ENCODE data around the gene ACOX3.

The ACOX3 gene

GRCh38 chr4:8467016-8467415, 26.5 kb upstream of the ACOX3 start:
- no peak for DNase-seq (ENCODE audit: low read depth in 3 of 3)

DNA sequence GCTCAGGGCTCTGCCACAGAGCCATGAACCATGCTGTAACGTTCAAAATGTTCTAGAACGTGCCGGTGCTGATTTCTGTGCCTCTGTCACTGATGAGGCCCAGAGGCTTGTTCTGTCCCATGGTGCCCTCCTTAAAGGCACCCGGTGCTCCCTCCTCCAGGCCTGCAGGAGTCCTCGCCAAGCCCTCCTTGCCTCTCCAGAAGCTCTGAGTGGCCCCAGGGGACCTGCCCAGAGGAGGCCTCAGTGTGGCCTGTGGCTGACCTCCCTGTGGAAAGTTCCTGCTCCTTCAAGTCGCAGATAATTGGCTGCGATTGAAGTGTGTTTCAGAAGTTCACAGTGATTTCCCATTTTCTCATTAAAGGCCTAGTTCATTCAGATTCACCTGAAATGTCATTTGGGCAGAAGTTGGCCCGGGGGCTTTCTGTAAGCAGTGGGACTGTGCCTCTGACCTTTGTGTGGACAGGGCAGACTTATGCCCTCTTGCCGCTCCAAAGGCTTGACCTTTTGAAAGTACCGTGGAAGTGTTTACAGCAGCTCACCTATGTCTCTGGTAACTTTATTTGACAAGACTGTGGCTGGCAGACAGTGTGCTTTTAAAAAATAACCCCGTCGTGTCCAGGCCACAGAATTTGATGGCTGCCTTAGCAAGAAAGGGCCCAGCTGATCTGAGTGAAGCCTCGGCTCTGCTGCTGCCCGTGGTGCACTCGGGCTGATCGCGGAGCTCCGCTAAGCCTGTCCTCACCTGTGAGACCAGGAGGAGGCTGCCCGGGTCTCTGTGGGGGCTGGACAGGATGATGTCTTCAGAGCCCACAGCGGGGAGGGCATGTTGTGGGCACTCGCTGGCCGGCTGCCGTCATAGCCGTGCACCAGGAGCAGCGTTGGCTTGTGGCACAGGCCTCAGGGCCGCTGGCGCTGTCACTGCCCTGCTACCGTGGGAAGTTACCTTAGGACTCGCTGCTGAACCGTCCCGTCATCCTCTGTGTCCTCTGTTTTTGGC, 25.4 kb upstream of the ACOX3 start:
- no peak for DNase-seq (ENCODE audit: low read depth in 3 of 3)

DNA sequence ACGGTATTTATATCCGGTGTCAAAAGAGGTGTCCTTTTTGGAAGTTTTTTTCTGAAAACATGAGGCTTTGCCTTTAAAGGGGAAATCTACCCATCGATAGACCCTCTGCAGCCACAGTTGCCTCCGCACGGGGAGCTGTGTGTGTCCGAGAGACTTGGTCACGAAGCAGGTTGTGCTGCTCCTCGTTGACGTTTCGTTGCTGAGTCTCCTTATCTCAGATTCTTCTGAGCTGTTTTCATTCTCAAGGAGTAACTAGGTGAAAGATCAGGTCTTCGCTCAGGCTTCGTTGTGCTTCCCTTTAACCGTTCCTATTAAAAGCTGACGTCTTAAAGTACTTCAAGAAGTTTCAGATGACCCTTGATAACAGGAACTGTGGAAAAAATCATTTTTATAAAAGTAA, 23.9 kb upstream of the ACOX3 start:
- no peak for DNase-seq (ENCODE audit: low read depth in 3 of 3)

DNA sequence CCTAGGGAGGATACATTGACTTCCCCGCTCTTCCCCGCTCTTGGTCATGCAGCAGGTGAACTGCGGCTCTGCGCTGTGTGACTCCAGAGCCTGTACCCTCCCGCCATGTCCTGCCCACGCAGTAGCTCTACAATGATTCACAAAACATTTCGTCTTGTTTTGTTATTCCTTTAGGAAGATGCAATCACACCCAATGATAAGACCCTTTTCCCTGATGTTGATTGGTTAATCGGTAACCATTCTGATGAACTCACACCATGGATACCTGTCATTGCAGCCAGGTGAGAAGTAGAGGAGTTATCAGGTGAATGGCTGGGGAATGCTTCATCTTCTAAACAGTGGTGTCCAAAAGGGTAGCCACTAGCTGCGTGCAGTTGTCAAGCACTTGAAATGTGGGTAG, 23.3 kb upstream of the ACOX3 start:
- no peak for DNase-seq (ENCODE audit: low read depth in 3 of 3)

DNA sequence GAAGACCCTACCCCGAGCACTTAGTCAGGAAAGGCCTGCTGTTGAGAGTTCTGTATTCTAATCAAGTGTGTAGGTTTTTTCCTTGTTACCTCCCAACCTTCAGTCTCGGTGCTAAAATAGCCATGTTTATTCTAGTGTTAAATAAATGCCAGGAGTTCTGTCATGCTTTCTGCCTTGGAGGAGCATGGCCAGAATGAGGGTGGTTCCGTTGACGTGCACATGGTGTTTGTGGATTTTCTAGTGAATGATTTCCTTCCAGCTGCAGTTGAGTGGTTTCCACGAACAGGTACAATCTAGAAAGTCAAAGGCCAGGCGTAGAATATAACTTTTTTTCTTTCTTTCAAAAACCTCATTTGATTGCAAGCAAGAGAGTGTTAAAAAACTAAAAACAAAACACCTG, 21.1 kb upstream of the ACOX3 start:
- no peak for DNase-seq (ENCODE audit: low read depth in 3 of 3)

DNA sequence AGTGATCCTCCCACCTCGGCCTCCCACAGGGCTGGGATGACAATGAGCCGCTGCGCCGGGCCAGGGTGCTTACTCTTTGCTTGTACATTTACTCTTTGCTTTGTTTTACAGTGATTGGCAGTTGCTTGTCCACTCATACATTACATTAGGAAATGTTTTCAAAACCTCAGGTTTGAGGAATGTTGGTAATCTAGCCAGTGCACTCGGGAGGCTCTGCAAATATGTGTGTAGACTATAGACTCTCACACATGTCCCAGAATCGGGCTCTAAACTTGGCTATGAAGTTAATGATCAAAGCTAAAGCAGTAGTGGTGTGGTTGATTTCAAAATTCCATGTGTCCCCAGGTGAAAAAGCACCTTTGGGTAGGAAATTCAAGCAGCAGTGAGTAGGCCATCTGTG, 20.6 kb upstream of the ACOX3 start:
- no peak for DNase-seq (ENCODE audit: low read depth in 3 of 3)

DNA sequence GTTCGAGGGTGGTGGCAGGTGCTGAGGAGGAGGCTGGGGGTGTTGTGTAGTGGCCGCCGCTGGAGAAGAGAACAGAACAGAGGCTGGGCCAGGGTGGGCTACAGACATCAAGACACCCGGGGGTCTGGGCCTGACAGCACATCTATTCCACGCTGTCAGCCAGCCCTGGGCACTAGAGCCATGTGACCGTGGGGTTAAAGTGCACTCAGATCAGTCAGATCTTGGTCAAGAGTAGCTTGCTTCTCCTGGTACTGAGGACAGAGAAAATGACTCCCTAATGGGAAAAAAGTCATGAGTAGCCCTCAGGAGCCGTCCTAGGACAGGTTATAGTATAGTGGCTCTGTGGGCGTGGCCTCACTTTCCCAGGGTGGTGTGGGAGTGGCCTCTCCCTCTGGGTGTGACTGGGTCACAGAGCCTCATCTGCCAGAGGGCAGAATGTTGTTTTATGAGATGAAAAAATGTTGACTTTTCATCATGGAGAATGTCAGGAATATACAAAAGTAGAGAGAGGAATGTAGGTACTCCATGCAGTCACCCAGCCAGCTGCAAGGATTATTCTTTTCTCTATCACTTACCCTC, 19.4 kb upstream of the ACOX3 start:
- DNase-seq (ENCODE audit: low read depth in 3 of 3): no peak

- DNase-seq (ENCODE audit: low read depth in 3 of 3): no peak
Measured at GRCh38 chr4:8457646-8458252, 17.2 kb upstream of the ACOX3 start.

DNA sequence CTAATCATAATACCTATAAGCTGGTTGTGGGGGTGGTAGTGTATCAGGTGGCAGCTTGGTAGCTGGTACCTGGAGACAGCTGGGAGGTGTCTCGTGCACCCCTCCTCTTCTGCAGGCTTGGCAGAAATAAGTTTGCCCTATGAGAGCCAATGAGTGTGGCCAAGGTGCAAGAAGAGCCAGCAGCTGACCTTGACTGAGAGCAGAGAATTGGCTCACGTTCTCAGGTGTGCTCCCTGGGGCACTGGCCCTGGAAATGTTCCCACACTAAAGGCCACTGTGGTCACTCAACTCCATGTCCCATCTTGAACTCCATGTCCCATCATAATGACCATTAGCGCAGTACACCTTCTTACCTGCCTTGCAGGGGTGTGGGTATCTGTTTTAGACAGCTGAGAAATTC, 13.4 kb upstream of the ACOX3 start:
- DNase-seq (ENCODE audit: low read depth in 3 of 3): no peak

GRCh38 chr4:8451440-8452182, 11.1 kb upstream of the ACOX3 start:
- DNase-seq (ENCODE audit: low read depth in 3 of 3): no peak

GRCh38 chr4:8446122-8446521, 5.6 kb upstream of the ACOX3 start:
- DNase-seq (ENCODE audit: low read depth in 3 of 3): no peak

- DNase-seq (ENCODE audit: low read depth in 3 of 3): no peak
Measured at GRCh38 chr4:8443801-8444200, 3.3 kb upstream of the ACOX3 start.

DNA sequence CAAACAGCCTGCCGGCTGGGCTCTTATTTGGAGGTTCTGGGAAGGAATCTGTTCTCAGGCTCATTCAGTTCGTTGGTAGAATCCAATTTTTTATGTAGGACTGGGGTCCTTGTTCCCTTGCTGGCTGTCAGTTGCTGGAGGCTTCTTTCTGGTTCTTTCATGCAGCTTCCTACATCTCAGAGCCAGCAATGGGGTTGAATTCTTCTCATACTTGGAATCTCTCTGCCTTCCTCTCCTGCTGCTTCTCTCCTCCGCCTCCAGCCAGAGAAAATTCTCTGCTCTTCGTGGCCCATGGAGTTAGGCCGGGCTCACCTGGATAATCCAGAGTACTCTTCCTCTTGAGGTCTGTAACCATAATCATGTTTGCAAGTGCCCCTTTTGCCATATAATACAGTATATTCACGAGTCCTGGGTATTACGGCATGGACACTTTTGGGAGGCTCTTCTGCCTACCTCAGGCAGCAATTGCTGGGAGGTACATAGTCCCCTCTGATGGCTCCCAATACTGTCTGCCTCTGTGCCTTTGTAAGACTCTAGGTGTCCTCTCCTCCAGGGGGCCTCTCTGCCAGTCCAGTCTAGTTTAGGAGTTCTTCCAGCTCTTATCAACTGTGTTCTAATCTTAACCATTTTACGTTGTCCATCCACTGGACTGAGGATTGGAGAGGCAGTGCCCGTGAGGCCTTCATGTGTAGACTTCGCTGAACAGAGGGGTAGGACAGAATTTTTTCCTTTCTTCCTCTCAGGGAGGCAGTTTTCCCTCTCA, 2.3 kb upstream of the ACOX3 start:
- no peak for DNase-seq (ENCODE audit: low read depth in 3 of 3)

DNA sequence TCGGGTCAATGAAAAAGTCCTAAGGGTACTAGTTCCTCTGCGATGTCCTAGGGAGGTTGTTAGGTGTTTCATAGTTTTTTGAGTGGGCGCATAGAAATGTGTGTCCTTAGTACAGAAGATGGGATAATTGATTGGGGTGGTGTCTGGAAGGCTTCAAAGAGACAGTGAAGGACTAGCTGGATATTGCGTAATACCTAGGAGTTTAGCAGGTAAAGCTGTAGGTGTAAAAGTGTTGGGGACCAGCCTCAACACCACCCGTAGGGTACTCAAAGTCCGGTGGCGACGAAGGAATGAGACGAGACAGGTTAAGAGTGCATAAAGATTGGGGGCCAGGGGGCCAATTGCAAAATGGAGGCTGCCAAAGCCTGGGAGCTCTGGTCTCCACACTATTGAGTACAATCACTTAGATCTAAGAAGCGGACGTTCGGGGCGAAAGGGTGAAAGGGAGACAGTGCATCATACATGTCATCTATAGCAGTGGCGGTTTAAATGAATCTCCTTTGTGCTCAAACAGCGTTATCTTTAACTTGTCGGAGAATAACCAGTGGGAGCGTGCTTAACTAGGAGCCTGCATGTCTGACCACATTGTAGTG, 1.1 kb upstream of the ACOX3 start:
- no peak for DNase-seq (ENCODE audit: low read depth in 3 of 3)

GRCh38 chr4:8439914-8440491, 520 bp downstream of the ACOX3 start:
- peak in 1 of 3 donors; percentile 20 for DNase-seq (ENCODE audit: low read depth in 3 of 3)

- DNase-seq (ENCODE audit: low read depth in 3 of 3): no peak
Measured at GRCh38 chr4:8439168-8439567, 1.4 kb downstream of the ACOX3 start.

GRCh38 chr4:8438743-8439142, 1.8 kb downstream of the ACOX3 start:
- no peak for DNase-seq (ENCODE audit: low read depth in 3 of 3)

GRCh38 chr4:8437281-8437680, 3.2 kb downstream of the ACOX3 start:
- DNase-seq (ENCODE audit: low read depth in 3 of 3): no peak

DNA sequence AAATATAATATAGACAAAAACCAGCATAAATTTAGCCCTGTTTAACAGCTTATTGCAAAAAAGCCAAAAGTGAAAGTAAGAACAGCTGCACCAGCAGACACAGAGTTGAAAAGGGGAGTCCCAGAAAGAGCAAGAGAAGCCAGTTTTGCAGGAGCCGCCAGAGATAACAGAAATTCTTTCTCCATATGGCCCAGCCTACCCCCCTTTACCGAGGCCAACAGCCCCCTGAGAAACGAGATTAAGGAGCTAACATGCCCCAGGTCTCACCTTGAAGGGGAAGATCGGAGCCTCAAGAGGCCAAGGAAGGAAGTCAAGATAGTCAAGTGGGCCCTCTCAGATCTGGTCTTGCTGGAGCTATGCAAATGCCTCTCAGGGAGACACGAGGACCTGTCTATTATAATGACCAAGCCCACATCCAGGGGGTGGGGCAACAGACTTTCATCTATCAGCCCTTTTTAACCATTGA, 4.8 kb downstream of the ACOX3 start:
- no peak for DNase-seq (ENCODE audit: low read depth in 3 of 3)

- DNase-seq (ENCODE audit: low read depth in 3 of 3): no peak
Measured at GRCh38 chr4:8434251-8435073, 6.1 kb downstream of the ACOX3 start.

All from stimulated activated CD4-positive, alpha-beta T cell treated with anti-CD3 and anti-CD28 coated beads, TNF-alpha, amount 100 ng/mL, for 48 hours (primary cell).